PC-3 (cell line): ENCODE measurements around the gene LRP2BP. TPM values are rescaled to one million over a fixed set of nuclear protein-coding genes. Genes with fewer than 3 reads are reported as not detected.
"Not testable (repeated sequence)": the region's sequence is repeated elsewhere in the genome, so short reads cannot be mapped to it uniquely, and the experiment has no call there.

Source experiments
- ATAC-seq: fragments of 200-7000 bp; cut with Tn5 transposase; 2 replicates; pipeline ENCODE4 v1.9.1; 2020; ENCODE audit warnings: mild to moderate bottlenecking, moderate library complexity
- BruUV-seq: library from RNA; stranded (reverse); fragments of 400-500 nt; replicated peaks from 2 replicates; lab custom pipeline; 2021; lab: Mats Ljungman, UMichigan
- CTCF ChIA-PET: fragments of 300-600 bp; sonication (Branson Sonifier 250); formaldehyde crosslinking; loops from one replicate; lab custom pipeline; 2022; ENCODE audit warnings: antibody characterized with exemption; lab: Charles Lee
- POLR2A ChIA-PET: fragments of 300-600 bp; sonication (Branson Sonifier 250); formaldehyde crosslinking; loops from one replicate; lab custom pipeline; 2022; ENCODE audit warnings: antibody characterized with exemption; ENCODE audit not compliant: unreplicated experiment; lab: Charles Lee
- DNase-seq: peaks from one replicate; pipeline ENCODE4 v3.0.0-alpha.2; 2015
- H2AFZ ChIP-seq: fragments of 300-600 bp; sonication (generic); 2 replicates; pipeline ENCODE4 v1.6.0; 2016; ENCODE audit warnings: antibody characterized with exemption, low read length
- H3F3A ChIP-seq: fragments of 300-600 bp; sonication (generic); one replicate; pipeline ENCODE4 v1.6.0; 2017; ENCODE audit warnings: antibody characterized with exemption, low read length, control low read depth, mild to moderate bottlenecking; ENCODE audit not compliant: unreplicated experiment
- H3K27ac ChIP-seq: fragments of 300-600 bp; sonication (generic); 2 replicates; pipeline ENCODE4 v1.5.1; 2016; ENCODE audit warnings: mild to moderate bottlenecking, low read length
- H3K27me3 ChIP-seq: fragments of 300-600 bp; sonication (generic); 2 replicates; pipeline ENCODE4 v1.6.1; 2016; ENCODE audit warnings: low read length, mixed read lengths
- H3K36me3 ChIP-seq: fragments of 300-600 bp; sonication (generic); 2 replicates; pipeline ENCODE4 v1.6.1; 2016; ENCODE audit warnings: low read depth, mixed run types, low read length, mixed read lengths
- H3K4me1 ChIP-seq: fragments of 300-600 bp; sonication (generic); 2 replicates; pipeline ENCODE4 v1.5.1; 2016; ENCODE audit warnings: low read length; ENCODE audit not compliant: insufficient read depth
- H3K4me2 ChIP-seq: fragments of 300-600 bp; sonication (generic); 2 replicates; pipeline ENCODE4 v1.6.0; 2016; ENCODE audit warnings: low read length
- H3K4me3 ChIP-seq: fragments of 300-600 bp; sonication (generic); 2 replicates; pipeline ENCODE4 v1.5.1; 2016; ENCODE audit warnings: mild to moderate bottlenecking, low read length, mixed read lengths
- H3K79me2 ChIP-seq: fragments of 300-600 bp; sonication (generic); 2 replicates; pipeline ENCODE4 v1.6.1; 2017; ENCODE audit warnings: low read length, mixed read lengths
- H3K9ac ChIP-seq: fragments of 300-600 bp; sonication (generic); 2 replicates; pipeline ENCODE4 v1.6.0; 2016; ENCODE audit warnings: mild to moderate bottlenecking, low read length
- H3K9me2 ChIP-seq: fragments of 300-600 bp; sonication (generic); replicated peaks from 2 replicates; pipeline ENCODE4 v1.6.1; 2016; ENCODE audit warnings: mixed run types, low read length, mixed read lengths
- H3K9me3 ChIP-seq: fragments of 300-600 bp; sonication (generic); 2 replicates; pipeline ENCODE4 v1.6.1; 2016; ENCODE audit warnings: low read length, mixed read lengths
- H4K20me1 ChIP-seq: fragments of 300-600 bp; sonication (generic); 2 replicates; pipeline ENCODE4 v1.6.1; 2016; ENCODE audit warnings: low read length, mixed read lengths
- CTCF ChIP-seq: fragments of 300-600 bp; sonication (generic); conservative IDR thresholded peaks from 2 replicates; pipeline ENCODE4 v1.5.1; 2017; ENCODE audit warnings: antibody characterized with exemption, low read depth, mild to moderate bottlenecking, low read length
- EZH2 ChIP-seq: fragments of 300-600 bp; sonication (generic); IDR thresholded peaks from one replicate; pipeline ENCODE4 v1.6.1; 2017; ENCODE audit warnings: antibody characterized with exemption, mild to moderate bottlenecking, low read length; ENCODE audit not compliant: unreplicated experiment
- EZH2phosphoT487 ChIP-seq: fragments of 300-600 bp; sonication (generic); IDR thresholded peaks from 2 replicates; pipeline ENCODE4 v1.6.1; 2018; ENCODE audit warnings: mild to moderate bottlenecking, antibody characterized with exemption, low read length, borderline replicate concordance
- intact Hi-C: fragments of 100-400 bp; cut with micrococcal nuclease; formaldehyde crosslinking; loops from 2 replicates; pipeline ENCODE4 v1.9.0; 2023
- total RNA-seq: library from RNA; depleted of rRNA; stranded (reverse); fragments of >200 nt; gene quantifications from 2 replicates; pipeline ENCODE4 v1.2.3, GENCODE V29; 2014; rRNA removed

Gene LRP2BP
- total RNA-seq, 1 experiment from 2014 or later = 0.44 TPM

- Histone ChIP-seq H3K4me3 (no peak overlapping the region), H3K27ac (no peak overlapping the region), H3K4me1 (peaks cover 4% of the 10 kb centered on the region; the same call in 1 of the 2 replicates), H3K36me3 (no peaks in the 10 kb centered on the region), H3K9ac (no peak overlapping the region), H3K4me2 (no peak overlapping the region), H3K27me3 (no peaks in the 10 kb centered on the region), H4K20me1 (no peaks in the 10 kb centered on the region), H3K79me2 (no peaks in the 10 kb centered on the region), H3K9me3 (no peaks in the 10 kb centered on the region), H2AFZ (no peak overlapping the region), H3K9me2 (no peaks in the 10 kb centered on the region), H3F3A (no peaks in the 10 kb centered on the region)
- CTCF ChIA-PET = no interaction called here
- BruUV-seq = no TSS peak
- intact Hi-C loops = loop anchor here (1.0 kb wide), 1 partner anchor 12 kb away; no protein-coding TSS in a partner anchor
- TF ChIP-seq EZH2phosphoT487 = no peak
- no peak for TF ChIP-seq EZH2
- TF ChIP-seq CTCF = no peak
- POLR2A ChIA-PET = no interaction called here
- no peak for ATAC-seq
- DNase-seq = no peak
Observed at GRCh38 chr4:185317880-185318279, 77.8 kb downstream of the LRP2BP start.

- H3K27me3 ChIP-seq, H4K20me1 ChIP-seq, DNase-seq, POLR2A ChIA-PET, H3K9me2 ChIP-seq, H3F3A ChIP-seq, H2AFZ ChIP-seq, ATAC-seq, H3K4me1 ChIP-seq, BruUV-seq, H3K4me2 ChIP-seq, H3K4me3 ChIP-seq, H3K9me3 ChIP-seq, intact Hi-C loops, H3K9ac ChIP-seq, H3K27ac ChIP-seq, CTCF ChIA-PET, H3K79me2 ChIP-seq, H3K36me3 ChIP-seq: not testable (repeated sequence)
Observed at GRCh38 chr4:185317462-185317861, 78.3 kb downstream of the LRP2BP start.

Other genes with a start within 250 kb of the LRP2BP start
- 10.5 and 12.4 TPM in 2 replicates for gene CFAP97, start 191.9 kb downstream of the LRP2BP start, total RNA-seq
- 8.4 and 9.2 TPM in 2 replicates for gene SNX25, start 186.3 kb downstream of the LRP2BP start, total RNA-seq
- gene ANKRD37, start 917 bp upstream of the LRP2BP start, total RNA-seq = 11.2 and 18.7 TPM in 2 replicates
- gene UFSP2, start 30.0 kb upstream of the LRP2BP start, total RNA-seq = 24.6 and 27.0 TPM in 2 replicates
- gene CCDC110, start 75.8 kb upstream of the LRP2BP start, total RNA-seq = 0.62 TPM in 1 of 2 replicates, not detected in the other
- 0.47 TPM in 1 of 2 replicates, not detected in the other for gene PDLIM3, start 139.6 kb upstream of the LRP2BP start, total RNA-seq